BJ (cell line): Measurements from ENCODE around the gene RBM11. TPM values are rescaled to one million over a fixed set of nuclear protein-coding genes. Genes with fewer than 3 reads are reported as not detected.
A peak's percentile ranks its signal among the peaks of the same experiment; 100 is the strongest.
"Not testable (repeated sequence)": the region's sequence is repeated elsewhere in the genome, so short reads cannot be mapped to it uniquely, and the experiment has no call there.

Source experiments
- CTCF ChIA-PET: fragments of 350-600 bp; formaldehyde crosslinking; extraction: SDS; loops from one replicate; lab custom pipeline; 2021; ENCODE audit warnings: antibody characterized with exemption, inconsistent platforms; lab: Yijun Ruan, JAX
- POLR2A ChIA-PET: fragments of 300-600 bp; sonication (Branson Sonifier 250); formaldehyde crosslinking; extraction: SDS; loops from one replicate; lab custom pipeline; 2021; ENCODE audit warnings: antibody characterized with exemption; lab: Charles Lee
- DNase-seq: peaks from one replicate; pipeline ENCODE4 v3.0.0-alpha.2; 2011; ENCODE audit warnings: low read depth
- H3K27me3 ChIP-seq: 2 replicates; pipeline ENCODE4 v1.6.0; 2011; ENCODE audit warnings: low read length; ENCODE audit not compliant: control insufficient read depth, insufficient read depth
- H3K36me3 ChIP-seq: 2 replicates; pipeline ENCODE4 v1.5.1; 2011; ENCODE audit warnings: low read length; ENCODE audit not compliant: control insufficient read depth, insufficient read depth
- H3K4me3 ChIP-seq: 2 replicates; pipeline ENCODE4 v1.5.1; 2011; ENCODE audit warnings: low read depth, mild to moderate bottlenecking, control low read depth, low read length
- polyA minus RNA-seq: library from RNA; depleted of rRNA, polyadenylated mRNA; stranded (reverse); fragments of >200 nt; gene quantifications from 2 replicates; pipeline ENCODE4 v1.2.3, GENCODE V29; 2011; rRNA and poly(A)+ RNA removed
- polyA plus RNA-seq: library from polyadenylated mRNA; depleted of rRNA; stranded (reverse); fragments of >200 nt; gene quantifications from 2 replicates; pipeline ENCODE4 v1.2.3, GENCODE V29; 2011; rRNA removed
- TF ChIP-seq, protein P1 (sequence below): IDR thresholded peaks from 2 replicates; pipeline ENCODE4 v1.5.1; 2011; ENCODE audit warnings: low read depth, mild to moderate bottlenecking, control low read depth, inconsistent platforms, low read length, moderate library complexity; ENCODE audit not compliant: insufficient read depth

RBM11 gene
- polyA plus RNA-seq (0.26 TPM in 1 of 2 replicates, not detected in the other), polyA minus RNA-seq (not detected in 2 replicates)

DNA sequence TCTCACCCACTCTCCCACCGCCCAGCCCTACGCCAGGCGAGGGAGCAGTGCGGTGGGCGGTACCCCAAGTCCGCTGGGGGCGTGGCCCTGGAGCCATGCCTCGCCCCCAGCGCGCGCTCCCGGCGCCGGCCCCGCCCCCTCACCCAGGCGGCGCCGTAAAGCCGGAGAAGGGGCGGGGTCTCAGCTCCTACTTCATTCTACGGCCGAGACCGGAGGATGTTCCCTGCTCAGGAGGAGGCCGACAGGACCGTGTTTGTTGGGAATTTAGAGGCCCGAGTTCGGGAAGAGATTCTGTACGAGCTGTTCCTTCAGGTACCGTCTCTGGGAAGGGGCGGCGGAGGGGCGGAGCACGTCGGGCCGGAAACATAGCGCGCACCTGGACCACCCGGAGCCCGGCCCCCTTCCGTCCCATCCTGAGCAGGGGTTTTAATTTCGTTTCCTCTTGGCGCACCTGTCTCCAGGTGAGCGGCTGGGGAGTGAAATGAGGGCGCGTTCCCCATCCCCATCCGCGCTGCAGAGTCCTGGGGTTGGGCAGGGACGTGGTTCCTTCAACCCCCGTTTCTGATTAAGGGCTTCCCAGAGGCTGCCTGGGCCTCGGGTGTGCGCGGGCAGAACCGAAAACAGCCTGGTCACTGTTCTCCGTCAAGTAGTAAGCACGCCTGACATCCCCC is at the start of gene RBM11:
TSS of gene RBM11 (plus strand) at position 187 of the 671 bp plus-strand sequence. CDS start at position 217, 30 bp downstream.
- CTCF ChIA-PET, result no interaction called here

GRCh38 chr21:14166463-14167223 is 49.3 kb upstream of the RBM11 start:
- H3K4me3 ChIP-seq, DNase-seq, H3K27me3 ChIP-seq, POLR2A ChIA-PET, H3K36me3 ChIP-seq, CTCF ChIA-PET: not testable (repeated sequence)

More for the DNA sequence above, at the start of gene RBM11:
- TF ChIP-seq, protein P1, sequence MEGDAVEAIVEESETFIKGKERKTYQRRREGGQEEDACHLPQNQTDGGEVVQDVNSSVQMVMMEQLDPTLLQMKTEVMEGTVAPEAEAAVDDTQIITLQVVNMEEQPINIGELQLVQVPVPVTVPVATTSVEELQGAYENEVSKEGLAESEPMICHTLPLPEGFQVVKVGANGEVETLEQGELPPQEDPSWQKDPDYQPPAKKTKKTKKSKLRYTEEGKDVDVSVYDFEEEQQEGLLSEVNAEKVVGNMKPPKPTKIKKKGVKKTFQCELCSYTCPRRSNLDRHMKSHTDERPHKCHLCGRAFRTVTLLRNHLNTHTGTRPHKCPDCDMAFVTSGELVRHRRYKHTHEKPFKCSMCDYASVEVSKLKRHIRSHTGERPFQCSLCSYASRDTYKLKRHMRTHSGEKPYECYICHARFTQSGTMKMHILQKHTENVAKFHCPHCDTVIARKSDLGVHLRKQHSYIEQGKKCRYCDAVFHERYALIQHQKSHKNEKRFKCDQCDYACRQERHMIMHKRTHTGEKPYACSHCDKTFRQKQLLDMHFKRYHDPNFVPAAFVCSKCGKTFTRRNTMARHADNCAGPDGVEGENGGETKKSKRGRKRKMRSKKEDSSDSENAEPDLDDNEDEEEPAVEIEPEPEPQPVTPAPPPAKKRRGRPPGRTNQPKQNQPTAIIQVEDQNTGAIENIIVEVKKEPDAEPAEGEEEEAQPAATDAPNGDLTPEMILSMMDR, result no peak
- Histone ChIP-seq H3K4me3 (peak within 1 kb of the TSS; percentile 46), H3K27me3 (no peaks in the 10 kb centered on the region), H3K36me3 (no peaks in the 10 kb centered on the region)
- DNase-seq, result no peak
- POLR2A ChIA-PET, result no interaction called here

- CTCF ChIA-PET, result no interaction called here
- H3K27me3 ChIP-seq, result no peaks in the 10 kb centered on the region
- POLR2A ChIA-PET, result no interaction called here
- TF ChIP-seq, protein P1, result no peak
- no peak overlapping the region for H3K4me3 ChIP-seq
- H3K36me3 ChIP-seq, result no peaks in the 10 kb centered on the region
- DNase-seq, result no peak
These were observed 9.7 kb upstream of the RBM11 start for GRCh38 chr21:14206222-14206621.

DNA sequence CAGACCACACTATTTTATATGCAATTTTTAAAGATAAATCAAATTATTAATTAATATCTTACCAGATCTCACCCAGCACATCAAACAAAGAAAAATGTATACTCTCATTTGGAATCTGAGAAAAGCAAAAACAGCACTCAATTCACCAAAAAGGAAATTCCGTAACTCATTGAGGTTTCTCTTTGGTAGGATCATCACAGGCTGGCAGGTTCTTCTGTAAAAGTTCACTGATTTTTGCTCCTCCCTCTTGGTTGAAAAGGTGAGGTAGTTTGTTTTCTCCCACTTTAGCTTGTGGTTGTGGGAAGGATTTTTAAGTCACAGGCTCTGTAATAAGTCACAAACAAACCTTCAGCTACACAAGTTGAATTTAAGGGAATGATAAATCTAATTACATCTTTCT is 5.2 kb upstream of the RBM11 start, which contains the start of gene LIPI:
TSS of gene LIPI (minus strand) at position 218 of the 400 bp plus-strand sequence. CDS start at position 108, 110 bp downstream.
- no peak for DNase-seq
- H3K4me3 ChIP-seq, result no peak within 1 kb of the TSS
- TF ChIP-seq, protein P1, result no peak
- POLR2A ChIA-PET, result no interaction called here
- no peaks in the 10 kb centered on the region for H3K36me3 ChIP-seq
- H3K27me3 ChIP-seq, result no peaks in the 10 kb centered on the region
- CTCF ChIA-PET, result no interaction called here

GRCh38 chr21:14213164-14213563 is 2.8 kb upstream of the RBM11 start:
- ChIA-PET CTCF (no interaction called here), POLR2A (no interaction called here)
- DNase-seq, result no peak
- TF ChIP-seq, protein P1, result no peak
- Histone ChIP-seq H3K36me3 (no peaks in the 10 kb centered on the region), H3K27me3 (no peaks in the 10 kb centered on the region), H3K4me3 (no peak overlapping the region)
